Panc1 (cell line): ENCODE data around the gene GNL2.

ENCODE experiments used
- CTCF ChIP-seq: fragments of 450-650 bp; IDR thresholded peaks from 2 replicates; pipeline ENCODE4 v1.5.1; 2017; ENCODE audit warnings: mild to moderate bottlenecking
- TF ChIP-seq, protein P1 (sequence below), 2 experiments: IDR thresholded peaks; 2 replicates each; pipeline ENCODE4 v1.6.1; 2011 to 2012; ENCODE audit warnings: low read depth in 2 of 2, control low read depth in 1 of 2, low read length in 1 of 2, mild to moderate bottlenecking in 1 of 2, moderate library complexity in 1 of 2; ENCODE audit not compliant: insufficient read depth in 1 of 2

GRCh38 chr1:37574834-37575480 is 20.8 kb downstream of the GNL2 start:
- no peak for TF ChIP-seq CTCF
- TF ChIP-seq, protein P1, sequence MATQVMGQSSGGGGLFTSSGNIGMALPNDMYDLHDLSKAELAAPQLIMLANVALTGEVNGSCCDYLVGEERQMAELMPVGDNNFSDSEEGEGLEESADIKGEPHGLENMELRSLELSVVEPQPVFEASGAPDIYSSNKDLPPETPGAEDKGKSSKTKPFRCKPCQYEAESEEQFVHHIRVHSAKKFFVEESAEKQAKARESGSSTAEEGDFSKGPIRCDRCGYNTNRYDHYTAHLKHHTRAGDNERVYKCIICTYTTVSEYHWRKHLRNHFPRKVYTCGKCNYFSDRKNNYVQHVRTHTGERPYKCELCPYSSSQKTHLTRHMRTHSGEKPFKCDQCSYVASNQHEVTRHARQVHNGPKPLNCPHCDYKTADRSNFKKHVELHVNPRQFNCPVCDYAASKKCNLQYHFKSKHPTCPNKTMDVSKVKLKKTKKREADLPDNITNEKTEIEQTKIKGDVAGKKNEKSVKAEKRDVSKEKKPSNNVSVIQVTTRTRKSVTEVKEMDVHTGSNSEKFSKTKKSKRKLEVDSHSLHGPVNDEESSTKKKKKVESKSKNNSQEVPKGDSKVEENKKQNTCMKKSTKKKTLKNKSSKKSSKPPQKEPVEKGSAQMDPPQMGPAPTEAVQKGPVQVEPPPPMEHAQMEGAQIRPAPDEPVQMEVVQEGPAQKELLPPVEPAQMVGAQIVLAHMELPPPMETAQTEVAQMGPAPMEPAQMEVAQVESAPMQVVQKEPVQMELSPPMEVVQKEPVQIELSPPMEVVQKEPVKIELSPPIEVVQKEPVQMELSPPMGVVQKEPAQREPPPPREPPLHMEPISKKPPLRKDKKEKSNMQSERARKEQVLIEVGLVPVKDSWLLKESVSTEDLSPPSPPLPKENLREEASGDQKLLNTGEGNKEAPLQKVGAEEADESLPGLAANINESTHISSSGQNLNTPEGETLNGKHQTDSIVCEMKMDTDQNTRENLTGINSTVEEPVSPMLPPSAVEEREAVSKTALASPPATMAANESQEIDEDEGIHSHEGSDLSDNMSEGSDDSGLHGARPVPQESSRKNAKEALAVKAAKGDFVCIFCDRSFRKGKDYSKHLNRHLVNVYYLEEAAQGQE (IDR thresholded peaks at IDR 0.05; ENCODE audit: insufficient read depth in 1 of 2, low read depth in 2 of 2, low read length in 1 of 2) = no peak
